GM21576 (cell line): ENCODE measurements around the gene ISY1.
"Not testable (repeated sequence)": the region's sequence is repeated elsewhere in the genome, so short reads cannot be mapped to it uniquely, and the experiment has no call there.

ENCODE experiments used
- ATAC-seq: cut with Tn5 transposase; IDR thresholded peaks from one replicate; pipeline ENCODE4 v1.9.1; 2021; ENCODE audit warnings: mild to moderate bottlenecking, moderate library complexity; ENCODE audit not compliant: unreplicated experiment

The ISY1 gene

GRCh38 chr3:129088312-129088711 is 72.6 kb downstream of the ISY1 start:
- ATAC-seq: not testable (repeated sequence)

- not testable (repeated sequence) for ATAC-seq
Observed at GRCh38 chr3:129087904-129088303, 73.0 kb downstream of the ISY1 start.

GRCh38 chr3:129087138-129087702 is 73.6 kb downstream of the ISY1 start:
- no peak for ATAC-seq

- no peak for ATAC-seq
Observed at GRCh38 chr3:129085818-129086217, 75.0 kb downstream of the ISY1 start.

- ATAC-seq: no peak
Observed at GRCh38 chr3:129085165-129085715, 75.6 kb downstream of the ISY1 start.

GRCh38 chr3:129084501-129084900 is 76.4 kb downstream of the ISY1 start:
- ATAC-seq: no peak

GRCh38 chr3:129082026-129082425 is 78.8 kb downstream of the ISY1 start:
- no peak for ATAC-seq

- no peak for ATAC-seq
Observed at GRCh38 chr3:129081503-129081902, 79.4 kb downstream of the ISY1 start.

- no peak for ATAC-seq
Observed at GRCh38 chr3:129078510-129078909, 82.4 kb downstream of the ISY1 start.
